GM19438 (cell line): Measurements from ENCODE around the gene CD177.
"Not testable (repeated sequence)": the region's sequence is repeated elsewhere in the genome, so short reads cannot be mapped to it uniquely, and the experiment has no call there.

Experiments
- ATAC-seq: cut with Tn5 transposase; IDR thresholded peaks from one replicate; pipeline ENCODE4 v1.9.1; 2021; ENCODE audit warnings: low read depth; ENCODE audit not compliant: unreplicated experiment

CD177 gene

DNA sequence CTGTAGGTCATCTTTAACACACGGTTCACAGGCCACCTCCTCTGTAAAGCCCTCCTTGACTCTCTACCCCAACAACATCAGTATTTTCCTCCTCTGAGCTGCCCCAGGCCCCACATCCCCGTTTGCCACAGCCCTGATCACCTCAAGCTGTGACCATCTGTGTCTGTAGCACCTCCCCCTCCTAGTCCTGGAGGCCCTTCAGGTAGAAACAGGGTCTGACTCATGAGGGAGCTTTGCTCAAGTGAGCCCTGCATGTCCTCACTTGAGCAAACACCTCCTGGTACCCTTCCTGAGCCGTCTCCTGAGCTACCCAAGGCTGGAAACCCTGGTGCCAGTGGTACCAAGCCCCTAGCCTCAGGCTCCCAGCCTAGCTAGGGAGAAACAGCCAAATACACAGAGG is 24.1 kb downstream of the CD177 start:
- ATAC-seq = not testable (repeated sequence)

DNA sequence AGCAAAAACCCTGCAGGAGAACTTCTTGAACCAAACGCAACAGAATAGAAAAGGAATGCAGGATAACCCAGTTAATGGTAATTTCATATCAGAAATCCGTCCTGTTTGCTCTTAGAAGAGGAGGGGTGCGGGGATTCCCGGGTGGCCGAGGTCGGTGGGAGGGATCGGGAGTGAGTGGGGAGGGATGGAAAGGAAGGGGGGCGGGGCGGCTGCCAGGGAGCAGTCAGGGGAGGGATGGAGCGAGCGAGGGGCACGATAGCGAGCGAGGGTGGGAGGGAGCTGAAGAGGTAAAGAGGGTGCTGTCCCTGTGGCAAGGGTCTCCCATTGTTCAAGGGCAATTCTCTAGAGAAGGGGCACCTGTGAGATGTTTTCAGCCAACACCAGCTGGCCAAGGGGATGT is 26.5 kb downstream of the CD177 start:
- no peak for ATAC-seq

GRCh38 chr19:43380771-43381386 is 27.4 kb downstream of the CD177 start:
- no peak for ATAC-seq

GRCh38 chr19:43382586-43383216 is 29.2 kb downstream of the CD177 start:
- not testable (repeated sequence) for ATAC-seq

GRCh38 chr19:43383254-43383653 is 29.8 kb downstream of the CD177 start:
- ATAC-seq = not testable (repeated sequence)

GRCh38 chr19:43383759-43384158 is 30.3 kb downstream of the CD177 start:
- ATAC-seq = not testable (repeated sequence)

DNA sequence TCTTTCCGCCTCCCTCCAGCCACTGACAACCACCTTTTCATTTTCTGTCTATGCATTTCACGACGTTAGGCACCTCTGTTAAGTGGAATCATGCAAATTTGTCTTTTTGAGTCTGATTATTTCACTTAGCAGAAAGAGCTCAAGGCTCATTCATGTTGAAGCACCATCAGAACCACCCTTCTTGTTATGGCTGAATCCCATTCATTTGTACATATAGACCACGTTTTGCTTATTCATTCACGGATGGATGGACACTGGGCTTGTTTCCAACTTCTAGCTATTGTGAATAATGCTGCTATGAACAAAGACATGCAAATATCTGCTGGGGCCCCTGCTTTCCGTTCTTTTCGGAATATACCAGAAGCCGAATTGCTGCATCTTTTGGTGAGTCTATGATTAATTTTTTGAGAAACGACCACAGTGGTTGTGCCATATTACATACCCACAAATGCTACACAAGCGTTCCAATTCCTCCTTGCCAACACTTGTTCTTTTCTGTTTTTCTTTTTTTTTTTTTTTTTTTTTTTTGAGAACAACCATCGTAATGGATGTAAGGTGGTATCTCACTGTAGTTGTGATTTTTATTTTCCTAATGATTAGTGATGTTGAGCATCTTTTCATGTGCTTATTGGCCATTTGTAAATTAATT is 37.5 kb downstream of the CD177 start:
- ATAC-seq = not testable (repeated sequence)

GRCh38 chr19:43391552-43391935 is 38.1 kb downstream of the CD177 start:
- not testable (repeated sequence) for ATAC-seq

- ATAC-seq = not testable (repeated sequence)
Measured at GRCh38 chr19:43393501-43393900, 40.0 kb downstream of the CD177 start.

DNA sequence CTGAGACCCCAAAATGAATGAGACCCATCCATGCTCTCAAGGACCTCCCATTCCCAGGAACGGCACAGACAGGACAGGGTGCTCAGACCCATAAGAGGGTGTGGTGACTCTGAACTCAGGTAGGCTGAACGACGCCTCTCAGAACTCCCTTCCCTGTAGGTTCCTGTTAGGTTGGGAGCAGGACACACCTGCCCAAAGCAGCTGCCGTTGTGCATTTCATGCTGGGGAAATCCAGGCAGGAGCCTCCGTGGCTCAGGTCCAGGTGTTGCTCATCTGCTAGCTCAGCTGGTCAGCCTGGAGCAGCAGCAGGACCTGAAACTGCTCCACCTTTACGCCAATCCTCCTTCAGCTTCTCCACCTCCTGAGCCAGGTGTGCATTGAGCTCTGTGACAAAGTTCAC is 42.1 kb downstream of the CD177 start:
- no peak for ATAC-seq

GRCh38 chr19:43406297-43406696 is 52.8 kb downstream of the CD177 start:
- no peak for ATAC-seq

- no peak for ATAC-seq
Measured at GRCh38 chr19:43407416-43408005, 54.0 kb downstream of the CD177 start.

- ATAC-seq = no peak
Measured at GRCh38 chr19:43408043-43408442, 54.6 kb downstream of the CD177 start.

DNA sequence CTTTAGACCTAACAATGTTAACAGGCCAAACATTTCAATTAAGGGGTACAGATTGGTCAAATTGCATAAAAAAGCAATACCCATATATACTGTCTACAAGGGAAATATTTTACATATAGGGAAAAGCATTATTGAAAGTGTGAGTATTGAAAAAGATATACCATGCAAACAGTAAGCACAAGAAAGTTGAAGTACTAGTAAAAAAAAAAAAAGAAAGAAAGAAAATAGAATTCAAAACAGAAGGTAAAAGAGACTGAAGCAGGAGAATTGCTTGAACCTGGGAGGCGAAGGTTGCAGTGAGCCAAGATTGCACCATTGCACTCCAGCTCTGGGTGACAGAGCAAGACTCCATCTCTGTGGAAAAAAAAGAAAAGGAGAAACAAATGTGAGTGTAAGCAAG is 55.9 kb downstream of the CD177 start:
- no peak for ATAC-seq

DNA sequence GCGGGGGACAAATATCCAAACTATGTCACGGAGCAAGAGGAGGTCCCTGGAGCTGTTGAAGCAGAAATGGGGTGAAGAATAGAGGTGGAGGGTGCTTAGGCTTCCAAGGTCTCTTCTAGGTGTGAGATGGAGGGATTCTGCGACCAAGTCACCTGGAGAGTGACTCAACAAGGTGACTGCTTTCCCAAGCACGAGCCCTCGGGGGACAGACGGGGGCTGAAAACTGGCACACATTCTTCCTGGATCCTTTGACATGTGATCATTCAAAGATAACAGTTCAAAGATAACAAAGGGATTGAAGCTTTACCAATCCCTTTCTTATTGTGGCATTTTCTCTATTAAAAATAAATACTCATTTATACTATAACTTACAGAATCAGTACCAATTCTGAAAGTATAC is 59.0 kb downstream of the CD177 start:
- ATAC-seq = no peak
